ENCODE measurements around the gene POU6F2. TPM values are rescaled to one million over a fixed set of nuclear protein-coding genes. Genes with fewer than 3 reads are reported as not detected.

POU6F2 gene
- total RNA-seq, 3 donors from 2014 or later: under 0.01 TPM; not detected in 2

DNA sequence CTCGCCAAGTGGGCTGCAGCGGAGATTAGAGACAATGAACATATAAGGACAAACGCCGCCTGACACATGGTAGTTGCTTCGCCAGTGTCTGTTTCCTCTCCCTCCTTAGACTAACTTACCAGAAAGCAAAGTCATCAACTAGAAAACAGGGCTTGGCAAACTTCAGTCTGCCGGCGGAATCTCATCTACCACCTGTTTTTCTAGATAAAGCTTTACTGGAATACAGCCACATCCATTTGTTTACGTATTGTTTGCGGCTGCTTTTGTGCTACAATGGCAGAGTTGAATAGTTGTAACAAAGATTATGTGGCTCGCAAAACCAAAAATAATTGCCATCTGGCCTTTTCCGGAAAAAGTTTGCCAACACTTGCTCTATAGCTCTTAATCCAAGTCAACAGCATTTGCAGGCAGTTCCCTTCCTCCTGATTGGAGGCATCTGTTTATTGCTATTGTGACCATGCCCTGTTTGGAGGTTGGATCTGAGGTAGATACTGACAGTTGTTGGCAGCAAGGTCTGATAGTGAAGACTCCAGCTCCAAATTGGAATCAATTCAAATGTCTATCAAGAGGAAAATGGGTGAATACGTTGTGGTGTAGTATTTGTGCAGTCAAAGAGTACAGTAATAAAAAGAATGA, 260.6 kb downstream of the POU6F2 start:
- no peaks in the 10 kb centered on the region for H3K27me3 ChIP-seq
- no peaks in the 10 kb centered on the region for H3K9me3 ChIP-seq
- H3K4me3 ChIP-seq: no peak overlapping the region
- H3K36me3 ChIP-seq: no peaks in the 10 kb centered on the region
- TF ChIP-seq POLR2A (IDR thresholded peaks at IDR 0.05) (no peak), POLR2AphosphoS5 (IDR thresholded peaks at IDR 0.05) (no peak)
- TF ChIP-seq, protein P1, sequence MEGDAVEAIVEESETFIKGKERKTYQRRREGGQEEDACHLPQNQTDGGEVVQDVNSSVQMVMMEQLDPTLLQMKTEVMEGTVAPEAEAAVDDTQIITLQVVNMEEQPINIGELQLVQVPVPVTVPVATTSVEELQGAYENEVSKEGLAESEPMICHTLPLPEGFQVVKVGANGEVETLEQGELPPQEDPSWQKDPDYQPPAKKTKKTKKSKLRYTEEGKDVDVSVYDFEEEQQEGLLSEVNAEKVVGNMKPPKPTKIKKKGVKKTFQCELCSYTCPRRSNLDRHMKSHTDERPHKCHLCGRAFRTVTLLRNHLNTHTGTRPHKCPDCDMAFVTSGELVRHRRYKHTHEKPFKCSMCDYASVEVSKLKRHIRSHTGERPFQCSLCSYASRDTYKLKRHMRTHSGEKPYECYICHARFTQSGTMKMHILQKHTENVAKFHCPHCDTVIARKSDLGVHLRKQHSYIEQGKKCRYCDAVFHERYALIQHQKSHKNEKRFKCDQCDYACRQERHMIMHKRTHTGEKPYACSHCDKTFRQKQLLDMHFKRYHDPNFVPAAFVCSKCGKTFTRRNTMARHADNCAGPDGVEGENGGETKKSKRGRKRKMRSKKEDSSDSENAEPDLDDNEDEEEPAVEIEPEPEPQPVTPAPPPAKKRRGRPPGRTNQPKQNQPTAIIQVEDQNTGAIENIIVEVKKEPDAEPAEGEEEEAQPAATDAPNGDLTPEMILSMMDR (IDR thresholded peaks at IDR 0.05): no peak
- intact Hi-C loops (cut with DNase I; ENCODE audit: low total_unique reads): no loop called here
- no peak overlapping the region for H3K27ac ChIP-seq
- no peaks in the 10 kb centered on the region for H3K4me1 ChIP-seq
- DNase-seq (ENCODE audit: low spot score in 2 of 2): no peak

DNA sequence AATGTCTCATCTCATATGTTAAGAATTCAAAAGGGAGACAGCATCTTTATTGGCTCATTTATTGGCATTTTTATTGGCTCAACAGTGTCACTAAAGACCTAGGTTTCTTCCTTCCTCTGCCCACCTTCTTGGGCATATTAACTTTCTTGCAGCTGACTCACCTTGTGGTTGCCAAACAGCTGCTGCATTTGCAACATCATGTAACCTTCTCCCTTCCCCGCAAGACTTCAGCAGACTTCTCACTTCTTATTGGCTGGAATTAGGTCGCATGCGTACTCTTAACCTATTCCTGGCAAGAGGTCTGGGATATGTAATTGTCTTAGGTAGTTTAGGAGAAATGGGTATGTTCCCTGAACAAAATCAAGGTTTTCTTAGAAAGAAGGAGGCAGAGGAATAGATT, 263.2 kb downstream of the POU6F2 start:
- TF ChIP-seq POLR2AphosphoS5 (IDR thresholded peaks at IDR 0.05): no peak
- TF ChIP-seq POLR2A (IDR thresholded peaks at IDR 0.05): no peak
- TF ChIP-seq, protein P1 (IDR thresholded peaks at IDR 0.05): no peak
- intact Hi-C loops (cut with DNase I; ENCODE audit: low total_unique reads): no loop called here
- Histone ChIP-seq H3K36me3 (no peaks in the 10 kb centered on the region), H3K27me3 (no peaks in the 10 kb centered on the region), H3K4me1 (no peaks in the 10 kb centered on the region), H3K27ac (no peak overlapping the region), H3K9me3 (no peaks in the 10 kb centered on the region), H3K4me3 (no peak overlapping the region)
- DNase-seq (ENCODE audit: low spot score in 2 of 2): no peak

DNA sequence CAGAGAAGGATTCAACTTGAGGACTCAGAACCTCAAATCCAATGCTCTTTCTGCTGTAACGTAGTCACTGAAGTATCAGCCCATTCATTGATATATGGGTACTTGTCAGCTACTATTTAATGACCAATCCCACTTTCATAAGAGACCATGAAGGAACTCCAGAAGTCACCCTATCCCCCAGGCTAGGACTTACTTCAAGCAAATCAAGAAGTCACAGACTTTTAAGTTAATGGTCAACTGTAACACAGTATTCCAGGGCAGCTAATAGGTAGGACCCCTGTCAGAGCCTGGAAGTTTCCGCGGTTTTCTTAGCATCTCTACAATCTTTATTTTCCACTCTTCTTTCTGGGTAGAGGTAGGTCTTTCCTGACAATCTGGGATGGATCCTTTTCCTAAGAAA, 269.9 kb downstream of the POU6F2 start:
- Histone ChIP-seq H3K9me3 (no peaks in the 10 kb centered on the region), H3K36me3 (no peaks in the 10 kb centered on the region), H3K4me1 (no peaks in the 10 kb centered on the region), H3K4me3 (no peak overlapping the region), H3K27me3 (no peaks in the 10 kb centered on the region), H3K27ac (no peak overlapping the region)
- TF ChIP-seq, protein P1 (IDR thresholded peaks at IDR 0.05): no peak
- TF ChIP-seq POLR2AphosphoS5 (IDR thresholded peaks at IDR 0.05) (no peak), POLR2A (IDR thresholded peaks at IDR 0.05) (no peak)
- intact Hi-C loops (cut with DNase I; ENCODE audit: low total_unique reads): no loop called here
- DNase-seq (ENCODE audit: low spot score in 2 of 2): no peak

DNA sequence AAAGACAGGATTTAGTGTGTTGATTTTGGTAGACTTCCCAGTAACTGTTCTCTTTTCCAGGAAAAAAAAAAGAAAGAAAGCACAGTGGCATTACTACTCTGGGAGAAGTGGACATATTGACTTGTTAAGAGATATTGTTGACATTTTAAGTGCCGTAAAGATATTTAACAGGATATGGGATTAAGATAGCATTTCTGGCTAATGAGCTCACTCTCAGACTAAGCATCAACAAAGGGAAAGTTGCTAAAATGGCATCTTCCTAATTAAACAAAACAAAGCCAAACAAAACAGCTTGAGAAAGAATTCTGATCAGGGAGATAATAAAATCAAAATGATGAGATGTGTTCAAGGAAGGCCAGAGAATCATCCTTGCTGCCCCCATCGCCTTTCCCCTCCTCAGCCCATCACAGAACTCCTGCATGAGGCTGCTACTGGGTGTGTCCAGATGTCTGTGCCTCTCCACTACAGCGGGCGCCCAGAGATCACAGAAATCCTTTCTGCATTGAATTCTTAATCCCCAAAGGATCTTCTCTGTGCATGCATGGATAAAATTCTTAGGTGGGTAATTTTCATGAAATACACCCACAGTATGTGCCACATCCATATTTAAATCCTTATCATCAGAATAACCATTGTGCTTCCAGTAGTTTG, 270.5 kb downstream of the POU6F2 start:
- DNase-seq (ENCODE audit: low spot score in 2 of 2): no peak
- no peak overlapping the region for H3K27ac ChIP-seq
- no peak overlapping the region for H3K4me3 ChIP-seq
- H3K36me3 ChIP-seq: no peaks in the 10 kb centered on the region
- TF ChIP-seq POLR2A (IDR thresholded peaks at IDR 0.05): no peak
- TF ChIP-seq, protein P1 (IDR thresholded peaks at IDR 0.05): no peak
- TF ChIP-seq POLR2AphosphoS5 (IDR thresholded peaks at IDR 0.05): no peak
- intact Hi-C loops (cut with DNase I; ENCODE audit: low total_unique reads): no loop called here
- no peaks in the 10 kb centered on the region for H3K27me3 ChIP-seq
- H3K9me3 ChIP-seq: no peaks in the 10 kb centered on the region
- H3K4me1 ChIP-seq: no peaks in the 10 kb centered on the region

GRCh38 chr7:39248692-39249090, 271.0 kb downstream of the POU6F2 start:
- no peaks in the 10 kb centered on the region for H3K4me1 ChIP-seq
- H3K36me3 ChIP-seq: no peaks in the 10 kb centered on the region
- H3K27ac ChIP-seq: no peak overlapping the region
- intact Hi-C loops (cut with DNase I; ENCODE audit: low total_unique reads): no loop called here
- no peaks in the 10 kb centered on the region for H3K27me3 ChIP-seq
- no peak for DNase-seq (ENCODE audit: low spot score in 2 of 2)
- H3K9me3 ChIP-seq: no peaks in the 10 kb centered on the region
- no peak overlapping the region for H3K4me3 ChIP-seq
- TF ChIP-seq POLR2AphosphoS5 (IDR thresholded peaks at IDR 0.05): no peak
- no peak for TF ChIP-seq POLR2A (IDR thresholded peaks at IDR 0.05)
- TF ChIP-seq, protein P1 (IDR thresholded peaks at IDR 0.05): no peak

All from breast epithelium (tissue), 4 donors.